B cell (primary cell): Measurements from ENCODE around the gene FHIT. TPM values are rescaled to one million over a fixed set of nuclear protein-coding genes. Genes with fewer than 3 reads are reported as not detected.

Experiments used
- ATAC-seq: fragments of 200-7000 bp; cut with Tn5 transposase; one replicate; pipeline ENCODE4 v1.10.0; 2021; ENCODE audit warnings: low read depth, mild to moderate bottlenecking, moderate number of reproducible peaks, moderate library complexity
- CTCF ChIA-PET: fragments of 350-600 bp; sonication (Branson Sonifier 250); formaldehyde crosslinking; loops from one replicate; lab custom pipeline; 2021; ENCODE audit warnings: antibody characterized with exemption, inconsistent platforms; lab: Charles Lee
- POLR2A ChIA-PET: fragments of 350-600 bp; sonication (Branson Sonifier 250); formaldehyde crosslinking; loops from one replicate; lab custom pipeline; 2021; ENCODE audit warnings: antibody characterized with exemption; lab: Charles Lee
- DNase-seq: peaks from one replicate; pipeline ENCODE4 v3.0.0; 2013
- H2AFZ ChIP-seq: 2 replicates; pipeline ENCODE4 v1.6.1; 2012; ENCODE audit warnings: mild to moderate bottlenecking, low read depth, low read length; ENCODE audit not compliant: insufficient read depth, poor library complexity, severe bottlenecking
- H3K27ac ChIP-seq, 2 donors: 1 replicate in 1 of 2; 2 replicates in 1 of 2; pipeline ENCODE4 v1.5.1; 2012 to 2013; ENCODE audit warnings: low read length in 2 of 2, mild to moderate bottlenecking in 2 of 2, moderate library complexity in 1 of 2
- H3K27me3 ChIP-seq, 4 experiments: fragments of 200-600 bp in 1 of 4; sonication (generic) in 1 of 4; replicated peaks in 1 of 4; 1 replicate in 2 of 4; 2 replicates in 2 of 4; pipeline versions ENCODE4 v1.6.1 to v1.7.0; 2013 to 2016; ENCODE audit warnings: low read length in 3 of 4, mild to moderate bottlenecking in 2 of 4, mixed read lengths in 1 of 4, moderate library complexity in 1 of 4; ENCODE audit not compliant: insufficient read depth in 4 of 4, control insufficient read depth in 3 of 4; ENCODE audit errors: control extremely low read depth in 1 of 4
- H3K36me3 ChIP-seq, 2 experiments: replicated peaks in 1 of 2; 1 replicate in 1 of 2; 2 replicates in 1 of 2; pipeline versions ENCODE4 v1.6.1 to v1.7.1; 2013; ENCODE audit warnings: low read length in 1 of 2; ENCODE audit not compliant: insufficient read depth in 2 of 2, control insufficient read depth in 1 of 2; ENCODE audit errors: control extremely low read depth in 1 of 2, extremely low read depth in 1 of 2
- H3K4me1 ChIP-seq, 2 donors: fragments of 200-600 bp in 1 of 2; sonication (generic) in 1 of 2; 1 replicate in 1 of 2; 2 replicates in 1 of 2; pipeline versions ENCODE4 v1.5.1 to v1.6.1; 2013 to 2017; ENCODE audit warnings: low read length in 2 of 2; ENCODE audit not compliant: control insufficient read depth in 2 of 2, insufficient read depth in 2 of 2
- H3K4me2 ChIP-seq: replicated peaks from 2 replicates; pipeline ENCODE3; 2012; ENCODE audit warnings: mild to moderate bottlenecking, low read depth, low read length; ENCODE audit not compliant: poor library complexity, severe bottlenecking
- H3K4me3 ChIP-seq, 5 experiments: fragments of 200-600 bp in 1 of 5; sonication (generic) in 1 of 5; 1 replicate in 3 of 5; 2 replicates in 2 of 5; pipeline versions ENCODE4 v1.5.1 to v1.7.0; 2011 to 2016; ENCODE audit warnings: low read length in 4 of 5, mild to moderate bottlenecking in 4 of 5, low read depth in 2 of 5, control low read depth in 1 of 5, moderate library complexity in 1 of 5; ENCODE audit not compliant: insufficient read depth in 1 of 5; ENCODE audit errors: control extremely low read depth in 1 of 5, extremely low read depth in 1 of 5
- H3K79me2 ChIP-seq: fragments of 200-600 bp; sonication (generic); one replicate; pipeline ENCODE4 v1.6.0; 2016; ENCODE audit warnings: low read length; ENCODE audit not compliant: control insufficient read depth, insufficient read depth
- H3K9ac ChIP-seq: fragments of 200-600 bp; sonication (generic); 2 replicates; pipeline ENCODE4 v1.6.1; 2017; ENCODE audit warnings: mild to moderate bottlenecking, low read length, moderate library complexity
- H3K9me3 ChIP-seq, 3 donors: one replicate each; pipeline versions ENCODE4 v1.6.1 to v1.7.1; 2013; ENCODE audit warnings: low read length in 2 of 3; ENCODE audit not compliant: control insufficient read depth in 2 of 3, insufficient read depth in 1 of 3; ENCODE audit errors: control extremely low read depth in 1 of 3
- H4K20me1 ChIP-seq: 2 replicates; pipeline ENCODE4 v1.6.0; 2012; ENCODE audit warnings: mild to moderate bottlenecking, low read length; ENCODE audit not compliant: insufficient read depth, control insufficient read depth, poor library complexity, severe bottlenecking
- H3K27ac Mint-ChIP-seq: one replicate; pipeline ENCODE4 v1.8.0; 2021; ENCODE audit warnings: mixed read lengths
- H3K27me3 Mint-ChIP-seq: one replicate; pipeline ENCODE4 v1.8.0; 2021; ENCODE audit warnings: mixed read lengths
- H3K4me1 Mint-ChIP-seq: one replicate; pipeline ENCODE4 v1.8.0; 2021; ENCODE audit warnings: mixed read lengths
- H3K4me3 Mint-ChIP-seq: one replicate; pipeline ENCODE4 v1.8.0; 2021; ENCODE audit warnings: mixed read lengths
- H3K9me3 Mint-ChIP-seq: one replicate; pipeline ENCODE4 v1.8.0; 2022; ENCODE audit warnings: mixed read lengths; ENCODE audit not compliant: insufficient read depth
- EZH2 ChIP-seq: IDR thresholded peaks from 2 replicates; pipeline ENCODE4 v1.6.1; 2012; ENCODE audit warnings: borderline replicate concordance, low read depth, mild to moderate bottlenecking, moderate library complexity, low read length; ENCODE audit not compliant: insufficient read depth, poor library complexity, severe bottlenecking
- WGBS: methylation state at CpG from one replicate; pipeline ENCODE4 v1.1.5; 2013; ENCODE audit warnings: missing lambda C conversion rate; ENCODE audit not compliant: insufficient coverage; 5-methylcytosine and 5-hydroxymethylcytosine counted together
- intact Hi-C: fragments of 100-400 bp; cut with micrococcal nuclease; formaldehyde crosslinking; loops from one replicate; pipeline ENCODE4 v1.10.0; 2022
- polyA plus RNA-seq: library from polyadenylated mRNA; depleted of rRNA; stranded (reverse); fragments of >200 nt; gene quantifications from 2 replicates; pipeline ENCODE4 v1.2.3, GENCODE V29; 2012
- total RNA-seq, 2 donors: library from RNA; stranded (reverse); fragments of 120-200 nt in 1 of 2; gene quantifications; 1 replicate in 1 of 2; 2 replicates in 1 of 2; pipeline versions ENCODE4 v1.2.3 to v1.2.4, GENCODE V29; 2013 to 2022
- TF ChIP-seq, protein P1 (sequence below): fragments of 200-600 bp; IDR thresholded peaks from one replicate; pipeline ENCODE4 v1.8.0; 2022; ENCODE audit warnings: antibody characterized with exemption, mild to moderate bottlenecking

Gene FHIT
- total and polyA plus RNA-seq, 2 donors (not counting 1 experiment from before 2014, with no cell fraction given), result 1.7 to 7.8 TPM

GRCh38 chr3:59728587-59728908 is 1522.7 kb downstream of the FHIT start:
- Histone ChIP-seq H3K4me2 (no peak overlapping the region), H3K9me3 (no peaks in the 10 kb centered on the region), H3K36me3 (no peaks in the 10 kb centered on the region), H3K4me1 (peaks cover 8 to 10% of the 10 kb centered on the region in 2 donors), H3K4me3 (no peak overlapping the region), H3K79me2 (no peaks in the 10 kb centered on the region), H3K9ac (no peak overlapping the region), H2AFZ (no peak overlapping the region), H4K20me1 (no peaks in the 10 kb centered on the region), H3K27me3 (no peaks in the 10 kb centered on the region), H3K27ac (no peak overlapping the region)
- DNase-seq, result no peak
- POLR2A ChIA-PET, result no interaction called here
- no peak for ATAC-seq
- TF ChIP-seq, protein P1, sequence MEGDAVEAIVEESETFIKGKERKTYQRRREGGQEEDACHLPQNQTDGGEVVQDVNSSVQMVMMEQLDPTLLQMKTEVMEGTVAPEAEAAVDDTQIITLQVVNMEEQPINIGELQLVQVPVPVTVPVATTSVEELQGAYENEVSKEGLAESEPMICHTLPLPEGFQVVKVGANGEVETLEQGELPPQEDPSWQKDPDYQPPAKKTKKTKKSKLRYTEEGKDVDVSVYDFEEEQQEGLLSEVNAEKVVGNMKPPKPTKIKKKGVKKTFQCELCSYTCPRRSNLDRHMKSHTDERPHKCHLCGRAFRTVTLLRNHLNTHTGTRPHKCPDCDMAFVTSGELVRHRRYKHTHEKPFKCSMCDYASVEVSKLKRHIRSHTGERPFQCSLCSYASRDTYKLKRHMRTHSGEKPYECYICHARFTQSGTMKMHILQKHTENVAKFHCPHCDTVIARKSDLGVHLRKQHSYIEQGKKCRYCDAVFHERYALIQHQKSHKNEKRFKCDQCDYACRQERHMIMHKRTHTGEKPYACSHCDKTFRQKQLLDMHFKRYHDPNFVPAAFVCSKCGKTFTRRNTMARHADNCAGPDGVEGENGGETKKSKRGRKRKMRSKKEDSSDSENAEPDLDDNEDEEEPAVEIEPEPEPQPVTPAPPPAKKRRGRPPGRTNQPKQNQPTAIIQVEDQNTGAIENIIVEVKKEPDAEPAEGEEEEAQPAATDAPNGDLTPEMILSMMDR, result no peak
- no peak for TF ChIP-seq EZH2
- Mint-ChIP-seq H3K27me3 (no peaks in the 10 kb centered on the region), H3K9me3 (no peaks in the 10 kb centered on the region), H3K4me1 (peaks cover 15% of the 10 kb centered on the region), H3K4me3 (no peak overlapping the region), H3K27ac (no peak overlapping the region)
- intact Hi-C loops, result no loop called here
- CTCF ChIA-PET, result no interaction called here

DNA sequence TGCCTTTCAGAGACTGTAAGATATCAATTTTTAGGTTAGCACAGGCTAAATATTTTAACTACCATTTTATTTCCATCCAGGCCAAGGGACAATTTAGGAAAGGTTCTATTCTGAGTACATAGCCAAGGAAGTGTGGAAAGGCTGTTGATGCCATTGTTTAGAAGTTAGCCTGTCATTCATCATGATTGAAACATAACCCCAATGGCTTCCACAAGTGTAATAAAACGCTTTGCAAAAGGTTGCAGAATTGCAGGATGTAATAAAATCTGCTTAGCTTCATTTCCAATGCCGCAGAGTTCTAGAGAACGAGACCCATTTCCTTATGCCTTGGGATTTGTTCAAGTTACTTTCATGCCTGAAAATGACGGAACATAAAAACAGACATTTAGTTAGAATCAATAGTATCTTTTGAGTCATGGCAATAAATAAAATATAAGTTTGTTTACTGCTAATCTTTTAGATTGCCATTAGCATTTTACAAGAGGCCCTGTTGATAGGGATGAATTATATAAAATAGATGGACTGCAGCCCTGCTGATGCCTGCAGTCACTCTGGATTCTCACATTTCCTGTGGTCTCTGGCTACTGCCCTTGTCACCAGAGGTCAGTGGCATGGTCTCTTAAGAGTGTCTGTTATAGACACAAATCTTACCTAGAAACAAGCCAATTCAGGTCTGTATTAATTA is 1523.2 kb downstream of the FHIT start:
- no peaks in the 10 kb centered on the region for H4K20me1 ChIP-seq
- H3K27ac ChIP-seq, result no peak overlapping the region
- intact Hi-C loops, result no loop called here
- no peak overlapping the region for H3K4me2 ChIP-seq
- Mint-ChIP-seq H3K4me1 (peaks cover 15% of the 10 kb centered on the region), H3K4me3 (no peak overlapping the region), H3K9me3 (no peaks in the 10 kb centered on the region), H3K27ac (no peak overlapping the region), H3K27me3 (no peaks in the 10 kb centered on the region)
- no peak overlapping the region for H3K4me3 ChIP-seq
- TF ChIP-seq, protein P1, result no peak
- TF ChIP-seq EZH2, result no peak
- ChIA-PET POLR2A (no interaction called here), CTCF (no interaction called here)
- no peak overlapping the region for H2AFZ ChIP-seq
- no peak for ATAC-seq
- no peaks in the 10 kb centered on the region for H3K79me2 ChIP-seq
- DNase-seq, result no peak
- H3K9ac ChIP-seq, result no peak overlapping the region
- WGBS, result 96% methylated on average over 3 of the region's 4 CpGs
- H3K4me1 ChIP-seq, result peaks cover 8 to 10% of the 10 kb centered on the region in 2 donors
- no peaks in the 10 kb centered on the region for H3K27me3 ChIP-seq
- no peaks in the 10 kb centered on the region for H3K9me3 ChIP-seq
- no peaks in the 10 kb centered on the region for H3K36me3 ChIP-seq
